22Rv1 (cell line): ENCODE measurements around the gene PDLIM5.

Source experiments
- ZFX ChIP-seq: fragments of 450-650 bp; IDR thresholded peaks from 2 replicates; pipeline ENCODE4 v1.6.1; 2017; ENCODE audit warnings: antibody characterized with exemption, borderline replicate concordance
- TF ChIP-seq, protein P1 (sequence below): fragments of 450-650 bp; IDR thresholded peaks from 2 replicates; pipeline ENCODE4 v1.5.1; 2017; ENCODE audit warnings: mild to moderate bottlenecking

DNA sequence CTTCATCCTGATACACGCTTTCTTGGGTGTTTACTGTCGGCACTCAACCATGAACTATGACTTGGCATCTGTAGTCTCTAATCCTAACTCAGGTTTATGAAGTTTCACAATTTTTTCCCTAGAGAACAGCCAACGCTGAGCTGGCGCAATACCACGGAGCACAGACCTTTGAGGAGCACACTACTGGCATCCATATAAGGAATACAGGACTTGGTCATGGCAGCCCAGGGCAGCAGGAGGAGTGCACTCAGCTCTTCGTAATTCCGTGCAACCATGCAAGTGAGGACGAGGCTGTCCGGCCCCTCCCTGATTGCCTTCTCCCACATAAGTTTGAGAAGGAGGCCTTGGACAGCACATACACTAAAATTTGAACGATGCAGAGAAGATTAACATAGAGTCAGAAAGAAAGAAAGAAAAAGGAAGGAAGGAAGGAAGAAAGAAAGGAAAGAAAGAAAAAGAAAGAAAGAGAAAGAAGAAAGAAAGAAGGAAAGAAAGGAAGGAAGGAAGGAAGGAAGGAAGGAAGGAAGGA, 41.0 kb upstream of the PDLIM5 start:
- TF ChIP-seq, protein P1, sequence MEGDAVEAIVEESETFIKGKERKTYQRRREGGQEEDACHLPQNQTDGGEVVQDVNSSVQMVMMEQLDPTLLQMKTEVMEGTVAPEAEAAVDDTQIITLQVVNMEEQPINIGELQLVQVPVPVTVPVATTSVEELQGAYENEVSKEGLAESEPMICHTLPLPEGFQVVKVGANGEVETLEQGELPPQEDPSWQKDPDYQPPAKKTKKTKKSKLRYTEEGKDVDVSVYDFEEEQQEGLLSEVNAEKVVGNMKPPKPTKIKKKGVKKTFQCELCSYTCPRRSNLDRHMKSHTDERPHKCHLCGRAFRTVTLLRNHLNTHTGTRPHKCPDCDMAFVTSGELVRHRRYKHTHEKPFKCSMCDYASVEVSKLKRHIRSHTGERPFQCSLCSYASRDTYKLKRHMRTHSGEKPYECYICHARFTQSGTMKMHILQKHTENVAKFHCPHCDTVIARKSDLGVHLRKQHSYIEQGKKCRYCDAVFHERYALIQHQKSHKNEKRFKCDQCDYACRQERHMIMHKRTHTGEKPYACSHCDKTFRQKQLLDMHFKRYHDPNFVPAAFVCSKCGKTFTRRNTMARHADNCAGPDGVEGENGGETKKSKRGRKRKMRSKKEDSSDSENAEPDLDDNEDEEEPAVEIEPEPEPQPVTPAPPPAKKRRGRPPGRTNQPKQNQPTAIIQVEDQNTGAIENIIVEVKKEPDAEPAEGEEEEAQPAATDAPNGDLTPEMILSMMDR, result no peak
- TF ChIP-seq ZFX, result no peak
